SK-N-MC (cell line): ENCODE data around the gene PTPRG.

Experiments
- EZH2 ChIP-seq: fragments of 200-600 bp; sonication (generic); IDR thresholded peaks from one replicate; pipeline ENCODE4 v1.6.1; 2017; ENCODE audit warnings: antibody characterized with exemption
- POLR2AphosphoS5 ChIP-seq: IDR thresholded peaks from 2 replicates; pipeline ENCODE4 v1.6.1; 2012; ENCODE audit warnings: mild to moderate bottlenecking, low read depth, low read length, borderline replicate concordance

DNA sequence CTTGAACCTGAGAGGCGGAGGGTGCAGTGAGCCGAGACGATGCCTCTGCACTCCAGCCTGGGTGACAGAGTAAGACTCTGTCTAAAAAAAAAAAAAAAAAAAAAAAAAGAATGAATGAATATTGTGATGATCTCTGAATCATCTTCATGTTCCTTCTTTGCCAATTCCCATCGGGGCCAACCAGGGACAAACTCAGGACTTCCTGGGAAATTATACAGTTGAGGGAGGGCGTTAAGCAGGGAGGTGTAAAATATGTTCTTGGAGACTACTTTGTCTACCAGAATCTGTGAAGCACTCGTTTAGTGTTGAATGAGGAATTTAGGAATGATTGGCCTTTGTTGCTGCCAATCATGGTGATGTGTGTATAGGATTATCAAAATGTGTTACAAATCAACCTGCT lies 210.6 kb downstream of the PTPRG start:
- TF ChIP-seq EZH2 (no peak), POLR2AphosphoS5 (no peak)
